GM12891 (cell line): ENCODE measurements around the gene CRISPLD2.

Experiments
- POLR2A ChIP-seq: IDR thresholded peaks from 2 replicates; pipeline ENCODE4 v1.6.1; 2011; ENCODE audit warnings: low read depth, low read length, control low read depth
- POLR2AphosphoS5 ChIP-seq: IDR thresholded peaks from 2 replicates; pipeline ENCODE4 v1.6.1; 2011; ENCODE audit warnings: low read depth, low read length, control low read depth
- POU2F2 ChIP-seq: IDR thresholded peaks from 2 replicates; pipeline ENCODE4 v1.6.1; 2011; ENCODE audit warnings: low read depth, mild to moderate bottlenecking, control low read depth, low read length, moderate library complexity
- SPI1 ChIP-seq: IDR thresholded peaks from 2 replicates; pipeline ENCODE4 v1.6.1; 2011; ENCODE audit warnings: low read depth, low read length, control low read depth
- TAF1 ChIP-seq: IDR thresholded peaks from 2 replicates; pipeline ENCODE4 v1.6.1; 2011; ENCODE audit warnings: low read depth, low read length, control low read depth

GRCh38 chr16:84839054-84839453 lies 19.3 kb downstream of the CRISPLD2 start:
- TF ChIP-seq POLR2A = no peak
- no peak for TF ChIP-seq POLR2AphosphoS5
- no peak for TF ChIP-seq TAF1
- no peak for TF ChIP-seq SPI1
- no peak for TF ChIP-seq POU2F2
